Fibroblast of the aortic adventitia (primary cell): Measurements from ENCODE around the gene C20orf204. TPM values are rescaled to one million over a fixed set of nuclear protein-coding genes. Genes with fewer than 3 reads are reported as not detected.

Experiments
- DNase-seq: peaks from one replicate; pipeline ENCODE4 v3.0.0-alpha.2; 2010; ENCODE audit warnings: low read depth
- H3K4me3 ChIP-seq: 2 replicates; pipeline ENCODE4 v1.5.1; 2011; ENCODE audit warnings: low read depth, mild to moderate bottlenecking, control low read depth, low read length, moderate library complexity
- total RNA-seq: library from RNA; depleted of rRNA; stranded (reverse); fragments of >200 nt; gene quantifications from 2 replicates; pipeline ENCODE4 v1.2.3, GENCODE V29; 2012; ENCODE audit warnings: low replicate concordance
- TF ChIP-seq, protein P1 (sequence below): IDR thresholded peaks from 2 replicates; pipeline ENCODE4 v1.5.1; 2011; ENCODE audit warnings: mild to moderate bottlenecking, low read length, control low read depth, inconsistent platforms; ENCODE audit not compliant: insufficient read depth

The C20orf204 gene
- total RNA-seq, 1 donor: 1.6 TPM

DNA sequence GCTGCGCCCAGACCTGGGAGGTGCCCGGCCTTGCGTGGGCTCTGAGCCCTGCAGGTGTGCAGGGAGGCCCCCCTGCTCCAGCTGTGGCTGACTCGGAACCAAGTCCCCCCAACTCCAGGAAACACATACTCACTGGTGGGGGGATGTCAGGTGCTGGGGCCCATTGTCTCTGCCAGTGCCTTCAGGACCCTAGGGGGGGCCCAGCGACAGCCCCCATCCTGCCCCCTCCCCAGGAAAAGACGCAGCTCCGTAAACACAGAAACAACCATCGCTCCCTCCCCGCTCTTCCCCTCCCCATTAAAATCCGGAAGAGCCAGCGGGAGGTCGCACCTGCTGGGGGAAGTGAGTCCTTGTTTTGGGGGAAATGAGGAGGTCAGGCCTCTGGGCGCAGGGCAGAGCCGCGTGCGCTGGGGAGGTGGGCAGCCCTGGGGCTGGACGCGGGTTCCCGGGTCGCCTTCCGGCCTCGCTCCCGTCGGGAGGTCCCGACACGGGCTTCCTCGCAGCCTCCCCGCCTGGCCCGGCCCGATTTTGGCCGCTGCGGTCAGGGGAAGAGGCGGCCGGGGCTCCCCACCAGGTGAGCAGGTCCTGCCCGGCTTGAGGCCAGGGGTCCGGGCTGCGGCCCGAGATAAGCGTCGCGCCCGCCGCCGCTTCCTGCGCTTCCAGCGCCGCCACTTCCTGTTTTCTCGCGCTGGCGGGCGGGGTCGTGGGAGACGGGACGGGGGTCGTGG is 6.2 kb downstream of the C20orf204 start:
- no peak for DNase-seq
- peak overlapping the region; percentile 28 for H3K4me3 ChIP-seq
- TF ChIP-seq, protein P1, sequence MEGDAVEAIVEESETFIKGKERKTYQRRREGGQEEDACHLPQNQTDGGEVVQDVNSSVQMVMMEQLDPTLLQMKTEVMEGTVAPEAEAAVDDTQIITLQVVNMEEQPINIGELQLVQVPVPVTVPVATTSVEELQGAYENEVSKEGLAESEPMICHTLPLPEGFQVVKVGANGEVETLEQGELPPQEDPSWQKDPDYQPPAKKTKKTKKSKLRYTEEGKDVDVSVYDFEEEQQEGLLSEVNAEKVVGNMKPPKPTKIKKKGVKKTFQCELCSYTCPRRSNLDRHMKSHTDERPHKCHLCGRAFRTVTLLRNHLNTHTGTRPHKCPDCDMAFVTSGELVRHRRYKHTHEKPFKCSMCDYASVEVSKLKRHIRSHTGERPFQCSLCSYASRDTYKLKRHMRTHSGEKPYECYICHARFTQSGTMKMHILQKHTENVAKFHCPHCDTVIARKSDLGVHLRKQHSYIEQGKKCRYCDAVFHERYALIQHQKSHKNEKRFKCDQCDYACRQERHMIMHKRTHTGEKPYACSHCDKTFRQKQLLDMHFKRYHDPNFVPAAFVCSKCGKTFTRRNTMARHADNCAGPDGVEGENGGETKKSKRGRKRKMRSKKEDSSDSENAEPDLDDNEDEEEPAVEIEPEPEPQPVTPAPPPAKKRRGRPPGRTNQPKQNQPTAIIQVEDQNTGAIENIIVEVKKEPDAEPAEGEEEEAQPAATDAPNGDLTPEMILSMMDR: no peak

DNA sequence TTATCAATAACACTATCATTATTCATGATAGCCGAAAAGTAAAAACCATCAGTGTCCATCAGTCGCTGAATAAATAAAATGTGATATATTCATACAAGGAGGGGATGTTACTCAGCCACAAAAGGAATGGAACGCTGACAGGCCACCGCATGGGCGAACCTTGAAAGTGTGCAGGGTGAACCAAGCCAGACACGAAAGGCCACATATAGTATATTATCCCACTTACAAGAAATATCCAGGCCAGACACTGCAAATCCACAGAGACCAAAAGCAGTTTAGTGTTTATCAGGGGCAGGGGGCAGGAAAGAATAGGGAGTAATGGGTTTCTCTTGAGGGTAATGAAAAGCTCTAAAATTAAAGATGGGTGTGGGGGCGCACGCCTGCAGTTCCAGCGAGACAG is 7.8 kb downstream of the C20orf204 start:
- TF ChIP-seq, protein P1: no peak
- DNase-seq: no peak
- H3K4me3 ChIP-seq: no peak overlapping the region

DNA sequence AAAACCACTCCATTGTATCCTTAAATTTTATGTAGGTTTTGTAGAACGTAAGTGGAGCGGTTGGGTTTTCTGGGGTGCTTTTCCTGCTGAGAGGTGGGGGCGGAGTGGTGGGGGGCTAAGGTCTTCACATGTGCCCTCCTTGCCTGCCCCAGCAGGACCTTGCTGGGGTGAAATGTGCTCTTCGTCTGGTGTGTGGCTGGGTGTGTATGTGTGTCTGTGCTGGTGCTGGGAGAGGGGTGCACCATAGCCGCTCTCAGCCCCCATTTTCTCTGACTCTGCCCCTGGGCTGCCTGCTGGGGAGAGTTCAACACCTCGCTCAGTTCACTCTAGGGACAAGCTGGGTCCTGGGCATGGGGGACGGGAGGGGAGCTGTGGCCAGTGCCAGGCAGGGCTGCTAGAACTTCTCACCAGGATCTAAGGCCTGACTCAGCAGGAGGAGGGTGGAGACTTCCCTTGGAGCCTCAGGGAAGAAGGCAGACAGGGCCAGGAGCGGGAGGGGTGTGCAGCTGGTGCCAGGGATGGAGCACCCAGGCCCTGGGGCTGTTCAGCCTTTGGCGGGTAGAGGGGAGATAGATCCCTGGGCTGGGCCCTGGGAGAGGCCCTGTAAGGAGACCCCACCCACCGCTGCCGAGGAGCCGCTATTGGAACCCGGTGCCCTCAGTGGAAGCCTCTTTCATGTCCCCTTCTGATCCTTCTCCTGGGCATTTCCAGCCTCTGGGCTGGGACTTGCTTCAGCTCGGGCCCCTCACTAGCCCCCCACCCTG is 8.7 kb downstream of the C20orf204 start:
- no peak overlapping the region for H3K4me3 ChIP-seq
- TF ChIP-seq, protein P1: no peak
- DNase-seq: peak; percentile 68

GRCh38 chr20:64045346-64046011 is 9.5 kb downstream of the C20orf204 start:
- no peak for DNase-seq
- TF ChIP-seq, protein P1: no peak
- no peak overlapping the region for H3K4me3 ChIP-seq

- no peak for DNase-seq
- TF ChIP-seq, protein P1: no peak
- H3K4me3 ChIP-seq: no peak overlapping the region
These were observed 11.0 kb downstream of the C20orf204 start for GRCh38 chr20:64047046-64047389.

DNA sequence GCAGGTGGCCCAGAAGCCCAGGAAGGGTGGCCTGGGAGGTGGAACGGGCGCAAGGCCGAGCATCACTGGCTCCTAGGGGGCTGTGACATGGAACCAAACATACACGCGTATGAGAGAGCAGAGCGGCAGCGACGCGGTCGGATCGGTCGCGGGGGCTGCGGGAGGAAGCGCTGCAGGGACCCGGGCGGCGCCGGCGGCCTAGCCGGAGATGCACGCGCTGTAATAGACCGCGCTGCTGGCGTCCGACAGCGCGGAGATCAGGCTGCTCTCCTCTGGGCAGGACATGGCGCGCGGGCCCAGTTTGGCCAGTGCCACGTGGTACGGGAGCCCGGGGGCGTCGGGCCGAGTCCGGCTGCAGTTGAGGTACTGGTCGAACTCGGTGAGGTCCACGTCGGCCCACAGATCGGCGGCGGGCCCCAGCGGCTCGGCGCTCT is 12.0 kb downstream of the C20orf204 start:
- TF ChIP-seq, protein P1: no peak
- no peak for DNase-seq
- H3K4me3 ChIP-seq: no peak overlapping the region
